ENCODE measurements around the gene MT1B.

- TF ChIP-seq CTCF (conservative IDR thresholded peaks at IDR 0.05; ENCODE audit: low read length) (no peak), EZH2phosphoT487 (IDR thresholded peaks at IDR 0.05; ENCODE audit: borderline replicate concordance, low read depth, low read length) (no peak)
These were observed 17.5 kb downstream of the MT1B start, which contains the start of gene MT1H for GRCh38 chr16:56669005-56669839.

Data from OCI-LY7 (cell line).